Measurements from ENCODE around the gene RNF111. TPM values are rescaled to one million over a fixed set of nuclear protein-coding genes. Genes with fewer than 3 reads are reported as not detected.
"Not testable (repeated sequence)": the region's sequence is repeated elsewhere in the genome, so short reads cannot be mapped to it uniquely, and the experiment has no call there.

The RNF111 gene
- total RNA-seq, 1 experiment from 2014 or later: 17.6 TPM

DNA sequence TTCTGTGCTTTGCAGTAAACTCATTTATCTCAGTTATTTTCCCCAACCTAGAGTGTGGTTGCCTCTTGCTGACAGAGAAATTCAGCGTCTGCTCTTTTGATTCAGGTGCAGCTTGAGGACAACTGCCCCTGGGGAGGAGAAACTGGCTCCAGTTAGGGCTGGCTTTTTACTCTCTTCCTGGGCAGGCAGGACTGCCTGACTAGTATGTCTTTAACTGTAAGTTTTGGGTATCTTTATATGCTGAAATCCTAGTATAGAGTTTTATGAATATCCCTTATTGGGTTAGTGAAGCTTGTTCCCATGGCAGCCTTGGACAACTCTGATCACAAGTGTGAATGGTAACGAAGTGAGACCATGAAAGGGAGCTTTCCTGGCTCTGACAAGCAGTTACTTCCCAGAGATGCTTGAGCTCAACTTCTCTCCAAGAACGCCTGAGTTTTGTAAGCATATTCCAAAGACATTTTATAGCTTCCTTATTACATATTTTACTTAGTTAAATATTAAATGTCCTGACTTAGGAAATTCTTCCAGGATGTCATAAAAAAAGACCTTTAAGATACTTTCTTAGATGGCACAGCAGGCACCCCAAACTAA lies 144.6 kb downstream of the RNF111 start:
- no peak for DNase-seq (ENCODE audit: low read depth)

DNA sequence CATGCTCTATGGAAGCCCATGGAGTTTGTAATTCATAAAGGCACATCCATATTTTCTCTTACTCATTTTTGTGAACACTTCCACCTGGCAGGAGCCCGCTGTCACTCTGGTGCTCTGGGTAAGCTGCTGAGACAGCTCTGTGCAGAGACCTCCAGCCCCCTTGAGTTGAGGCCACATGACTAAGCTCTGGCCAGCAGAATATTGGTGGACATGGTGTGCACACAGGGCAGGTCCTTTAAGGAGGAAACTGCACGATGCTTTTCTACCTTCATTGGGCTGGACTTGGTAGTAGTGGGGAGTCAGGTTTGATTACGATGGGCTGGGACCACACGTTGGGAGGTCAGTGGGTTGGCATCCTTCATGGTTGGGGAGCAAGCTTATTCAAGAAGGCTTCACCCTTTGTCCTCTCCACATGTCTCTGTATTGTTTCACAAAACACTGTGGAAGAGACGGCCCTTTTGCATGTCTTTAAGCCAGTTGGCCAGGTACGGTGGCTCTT lies 146.5 kb downstream of the RNF111 start:
- no peak for DNase-seq (ENCODE audit: low read depth)

DNA sequence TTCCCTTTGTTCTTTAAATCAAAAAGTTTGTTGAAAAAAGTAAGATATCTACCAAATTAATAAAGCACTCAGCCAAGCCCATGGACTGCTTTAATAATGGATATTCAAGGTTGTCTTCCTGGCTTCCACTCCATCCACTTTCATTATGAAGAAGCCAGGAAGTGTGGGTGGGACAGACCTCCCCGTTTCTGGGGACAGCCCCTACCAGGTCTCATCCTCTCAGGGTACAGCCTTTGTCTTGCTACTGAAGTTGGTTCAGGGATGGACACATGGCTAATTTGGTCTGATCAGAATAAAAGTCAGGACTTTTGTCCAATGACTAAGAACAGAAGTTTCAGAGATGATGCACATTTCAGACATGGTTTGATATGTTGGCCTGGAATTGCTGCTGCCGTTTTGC lies 150.1 kb downstream of the RNF111 start:
- no peak for DNase-seq (ENCODE audit: low read depth)

DNA sequence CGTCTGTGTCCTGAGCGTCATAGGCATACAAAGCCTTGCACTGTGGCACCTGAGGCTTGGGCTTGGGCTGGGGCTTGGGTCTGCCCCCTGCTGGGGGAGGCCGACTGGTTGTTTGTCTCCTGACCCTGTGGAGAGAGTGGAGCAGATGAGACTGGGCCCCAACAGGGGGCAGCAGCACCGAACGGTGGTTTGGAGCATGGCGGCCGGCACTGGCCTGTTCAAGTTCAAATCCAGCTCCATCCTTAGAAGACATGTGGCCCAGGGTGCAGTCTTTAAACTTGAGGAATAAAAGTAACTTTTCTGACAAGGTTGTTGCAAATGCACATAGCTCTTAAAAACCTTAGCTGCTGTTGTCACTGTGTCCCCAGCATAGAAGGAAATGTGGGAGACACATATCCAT lies 150.8 kb downstream of the RNF111 start:
- DNase-seq (ENCODE audit: low read depth): peak; percentile 69

DNA sequence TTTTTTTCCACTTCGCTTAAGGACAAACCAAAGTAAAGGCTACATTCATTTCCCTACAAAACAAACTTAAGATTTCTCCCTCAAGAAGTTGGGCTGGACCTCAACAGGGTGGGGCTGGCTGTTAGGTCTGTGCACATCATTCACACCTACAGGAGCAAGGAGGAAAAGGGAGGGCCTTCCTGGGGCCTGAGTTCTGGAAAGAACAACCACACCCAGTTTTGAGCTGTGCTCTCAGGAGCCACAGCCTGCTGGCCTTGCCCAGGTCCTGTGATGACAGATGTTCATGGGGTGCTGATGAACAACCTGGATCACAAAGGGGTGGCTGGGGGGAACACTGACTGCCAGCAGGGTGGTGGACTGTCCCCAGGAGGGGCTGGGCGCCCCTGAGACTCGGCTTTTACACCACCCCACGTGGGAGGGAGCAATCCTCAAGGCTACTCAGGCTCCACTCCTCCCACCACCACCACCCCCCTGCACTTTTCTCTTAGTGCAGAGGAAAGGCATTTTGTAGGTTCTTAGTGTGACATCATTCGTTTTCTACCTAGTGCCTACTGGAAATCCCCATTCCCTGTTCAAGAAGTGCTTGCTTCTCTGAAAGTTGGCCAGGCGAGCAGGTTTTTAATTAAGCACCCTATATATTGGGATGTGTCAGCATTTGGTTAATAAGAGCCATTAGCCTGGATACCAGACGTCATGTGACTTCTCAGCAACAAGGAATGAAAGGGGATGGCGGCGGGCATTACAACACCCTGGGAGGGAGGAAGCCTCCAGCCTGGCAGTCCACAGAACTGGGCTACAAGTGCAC lies 153.2 kb downstream of the RNF111 start:
- no peak for DNase-seq (ENCODE audit: low read depth)

DNA sequence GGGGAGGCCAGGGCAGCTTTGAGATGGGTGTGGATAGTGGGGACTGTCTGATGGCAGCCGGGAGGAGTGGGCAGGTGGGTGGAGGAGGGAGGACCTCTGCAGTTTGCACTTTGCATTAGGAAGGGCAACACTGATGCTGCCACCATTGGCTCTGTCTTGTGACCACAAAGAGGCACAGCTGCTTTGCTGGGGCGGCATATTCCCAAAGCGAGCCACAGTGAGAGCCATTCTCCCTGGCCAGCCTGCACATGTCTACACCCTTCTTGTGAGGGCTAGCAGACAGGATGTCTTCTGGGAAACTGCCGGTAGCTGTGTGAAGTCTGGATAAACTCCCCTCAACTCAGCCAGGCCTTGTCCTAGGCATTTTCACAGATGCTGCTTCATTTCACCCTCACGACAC lies 155.8 kb downstream of the RNF111 start:
- no peak for DNase-seq (ENCODE audit: low read depth)

DNA sequence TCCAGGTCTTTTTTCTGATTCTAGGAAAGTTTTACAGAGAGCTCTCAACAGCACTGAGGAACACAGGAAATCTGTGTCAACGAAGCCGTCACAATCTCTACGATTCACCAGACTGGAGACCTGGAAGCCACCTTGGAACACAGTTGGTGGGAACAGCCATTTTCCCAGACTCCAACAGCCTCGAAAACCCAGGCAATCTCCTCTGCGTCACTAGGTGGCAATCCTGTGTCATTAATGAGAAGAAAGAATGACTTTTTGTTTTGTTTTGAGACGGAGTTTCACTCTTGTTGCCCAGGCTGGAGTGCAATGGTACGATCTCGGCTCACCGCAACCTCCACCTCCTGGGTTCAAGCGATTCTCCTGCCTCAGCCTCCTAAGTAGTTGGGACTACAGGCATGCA lies 157.1 kb downstream of the RNF111 start:
- not testable (repeated sequence) for DNase-seq (ENCODE audit: low read depth)

Other genes starting within 250 kb of the RNF111 start
- 106 and 135 TPM in 2 replicates for gene ADAM10, start 238.0 kb upstream of the RNF111 start, total RNA-seq (2014; rRNA removed; shearing (Covaris generic))
- gene MINDY2, start 216.4 kb upstream of the RNF111 start, total RNA-seq (2014; rRNA removed; shearing (Covaris generic)): 5.3 and 6.1 TPM in 2 replicates
- gene SLTM, start 54.0 kb upstream of the RNF111 start, total RNA-seq (2014; rRNA removed; shearing (Covaris generic)): 74.0 and 75.8 TPM in 2 replicates
- gene CCNB2, start 117.5 kb downstream of the RNF111 start, total RNA-seq (2014; rRNA removed; shearing (Covaris generic)): 92.3 and 116 TPM in 2 replicates
- gene LDHAL6B, start 219.2 kb downstream of the RNF111 start, total RNA-seq (2014; rRNA removed; shearing (Covaris generic)): not detected in 2 replicates